ENCODE data around the gene PKP4.

Gene PKP4

GRCh38 chr2:158498749-158499136, 42.0 kb downstream of the PKP4 start:
- no peak for DNase-seq (ENCODE audit: low read depth in 2 of 2)

DNA sequence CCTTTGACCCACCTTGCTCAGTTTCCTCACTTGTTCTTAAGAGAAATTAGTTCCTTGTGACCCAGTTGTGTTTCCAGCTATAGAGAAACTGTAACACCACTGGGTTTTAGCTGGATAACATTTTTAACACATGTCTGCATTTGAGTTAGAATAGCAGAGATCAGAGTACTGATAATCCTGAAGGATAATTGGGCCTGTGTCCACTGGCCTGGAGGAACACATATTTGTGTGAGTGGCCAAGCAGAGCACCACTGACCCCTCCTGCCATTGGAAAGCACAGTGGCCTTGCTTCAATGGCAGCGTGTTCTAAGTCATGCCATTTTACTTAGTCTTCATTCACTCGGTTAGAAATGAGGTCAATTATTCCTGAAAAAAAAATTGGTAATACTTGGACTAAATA, 42.6 kb downstream of the PKP4 start:
- DNase-seq (ENCODE audit: low read depth in 2 of 2): no peak

- DNase-seq (ENCODE audit: low read depth in 2 of 2): no peak
These were observed 43.6 kb downstream of the PKP4 start for GRCh38 chr2:158500333-158500732.

DNA sequence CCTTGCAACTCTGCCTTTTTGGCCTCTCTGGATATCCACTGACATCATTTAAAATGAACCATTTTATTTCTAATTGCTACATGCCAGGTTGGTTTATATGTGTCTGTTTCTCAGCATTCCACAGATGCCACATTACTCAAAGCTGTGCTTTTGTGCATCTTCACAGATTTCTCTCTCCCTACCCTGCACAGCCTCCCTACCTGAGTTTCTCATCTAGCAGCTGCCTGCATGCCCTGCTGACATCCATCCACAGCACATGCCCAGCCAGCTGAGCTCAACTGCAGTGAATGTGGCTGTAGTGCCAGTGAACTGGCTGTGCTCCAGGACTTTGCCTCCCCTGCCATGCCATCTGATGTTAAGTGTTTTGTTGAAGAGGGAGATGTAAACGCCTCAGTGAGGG, 44.5 kb downstream of the PKP4 start:
- DNase-seq (ENCODE audit: low read depth in 2 of 2): no peak

- DNase-seq (ENCODE audit: low read depth in 2 of 2): no peak
These were observed 46.2 kb downstream of the PKP4 start for GRCh38 chr2:158502974-158503373.

GRCh38 chr2:158504088-158504487, 47.3 kb downstream of the PKP4 start:
- no peak for DNase-seq (ENCODE audit: low read depth in 2 of 2)

DNA sequence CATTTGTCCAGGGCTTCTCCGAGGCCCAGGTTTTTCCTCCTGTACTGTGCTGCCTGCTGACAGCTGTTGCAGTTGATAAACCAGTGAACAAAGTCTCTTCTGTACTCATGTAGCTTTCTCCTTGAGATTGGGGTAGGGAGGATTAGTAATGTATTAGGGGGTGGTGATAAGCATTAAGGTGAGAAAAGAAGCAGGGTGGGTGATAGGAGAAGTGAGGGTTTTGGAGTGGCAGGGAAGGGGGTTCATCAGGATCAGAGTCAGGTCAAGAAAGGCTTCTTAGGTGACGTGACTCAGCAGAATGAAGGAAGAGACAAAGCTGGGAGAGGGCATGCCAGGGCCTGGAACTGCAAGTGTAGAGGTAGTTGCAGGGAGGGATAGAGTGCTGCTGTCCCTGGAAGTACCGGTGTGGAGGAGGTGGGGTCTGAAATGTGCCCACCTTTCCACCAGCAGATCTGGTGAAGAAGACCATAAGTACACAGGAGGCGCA, 48.7 kb downstream of the PKP4 start:
- DNase-seq (ENCODE audit: low read depth in 2 of 2): no peak

GRCh38 chr2:158507141-158507540, 50.4 kb downstream of the PKP4 start:
- no peak for DNase-seq (ENCODE audit: low read depth in 2 of 2)

DNA sequence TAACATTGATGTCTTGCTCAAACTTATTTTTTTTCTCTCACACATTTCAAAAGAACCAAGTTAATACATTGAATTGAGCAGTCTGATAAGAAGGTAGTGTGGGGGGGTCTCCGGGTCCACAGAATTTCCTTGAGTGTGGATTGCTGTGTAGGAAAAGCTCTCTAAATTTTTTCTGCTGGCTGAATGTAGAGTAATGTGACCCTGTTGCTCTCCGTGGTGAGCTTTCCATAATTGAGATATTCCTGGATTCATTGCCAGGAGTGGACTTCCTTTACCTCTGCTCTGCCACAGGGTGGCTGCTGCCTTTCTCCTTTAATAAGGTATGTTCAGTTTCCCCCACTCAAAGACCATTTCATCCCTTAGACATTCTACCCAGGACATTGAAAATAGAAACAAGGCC, 50.9 kb downstream of the PKP4 start:
- DNase-seq (ENCODE audit: low read depth in 2 of 2): no peak

- no peak for DNase-seq (ENCODE audit: low read depth in 2 of 2)
These were observed 53.4 kb downstream of the PKP4 start for GRCh38 chr2:158509928-158510797.

GRCh38 chr2:158510887-158511286, 54.1 kb downstream of the PKP4 start:
- no peak for DNase-seq (ENCODE audit: low read depth in 2 of 2)

- no peak for DNase-seq (ENCODE audit: low read depth in 2 of 2)
These were observed 55.0 kb downstream of the PKP4 start for GRCh38 chr2:158511706-158512105.

GRCh38 chr2:158512323-158512722, 55.6 kb downstream of the PKP4 start:
- no peak for DNase-seq (ENCODE audit: low read depth in 2 of 2)

DNA sequence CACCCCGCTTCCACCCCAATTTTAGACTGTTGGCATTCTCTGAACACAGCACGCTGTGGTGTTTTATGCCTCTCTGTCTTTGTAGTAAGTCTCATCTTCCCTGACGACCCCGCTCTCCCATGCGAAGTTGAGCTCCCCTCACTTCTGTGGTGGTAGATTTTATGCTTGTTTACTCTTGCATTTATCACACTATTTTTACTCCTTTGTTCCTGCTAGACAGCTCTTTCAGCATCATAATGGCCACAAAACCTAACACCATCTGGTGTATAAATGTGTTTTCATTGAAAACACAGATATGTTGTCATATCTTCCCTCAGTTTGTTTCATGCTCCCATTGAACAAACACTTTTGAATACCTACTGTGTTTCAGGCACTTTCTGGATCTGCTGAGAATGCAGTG, 57.1 kb downstream of the PKP4 start:
- DNase-seq (ENCODE audit: low read depth in 2 of 2): no peak

GRCh38 chr2:158518084-158518483, 61.3 kb downstream of the PKP4 start:
- DNase-seq (ENCODE audit: low read depth in 2 of 2): no peak

DNA sequence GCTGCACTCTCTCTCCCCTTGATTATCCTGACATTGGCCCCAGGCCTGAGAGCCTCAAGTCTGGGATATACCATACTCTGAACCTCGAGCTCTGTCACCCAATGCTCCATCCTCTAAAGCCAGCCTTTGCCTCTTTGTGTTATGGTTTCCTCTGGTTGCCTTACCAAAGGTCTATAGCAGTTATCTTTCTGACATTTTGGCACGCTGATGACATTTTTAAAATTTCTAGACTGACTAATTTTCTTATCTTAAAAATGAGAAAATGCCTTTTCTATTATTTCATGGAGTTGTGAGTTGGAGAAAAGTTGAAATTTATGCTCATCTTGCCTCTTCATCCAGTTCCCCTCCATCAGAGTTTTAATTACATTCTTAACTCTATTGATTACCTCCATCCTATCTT, 62.7 kb downstream of the PKP4 start:
- no peak for DNase-seq (ENCODE audit: low read depth in 2 of 2)

GRCh38 chr2:158529379-158530259, 72.9 kb downstream of the PKP4 start:
- DNase-seq (ENCODE audit: low read depth in 2 of 2): no peak

GRCh38 chr2:158530829-158531228, 74.1 kb downstream of the PKP4 start:
- DNase-seq (ENCODE audit: low read depth in 2 of 2): no peak

- DNase-seq (ENCODE audit: low read depth in 2 of 2): no peak
These were observed 76.3 kb downstream of the PKP4 start for GRCh38 chr2:158533009-158533408.

GRCh38 chr2:158539176-158540005, 82.6 kb downstream of the PKP4 start:
- DNase-seq (ENCODE audit: low read depth in 2 of 2): no peak

GRCh38 chr2:158542577-158542976, 85.8 kb downstream of the PKP4 start:
- no peak for DNase-seq (ENCODE audit: low read depth in 2 of 2)

DNA sequence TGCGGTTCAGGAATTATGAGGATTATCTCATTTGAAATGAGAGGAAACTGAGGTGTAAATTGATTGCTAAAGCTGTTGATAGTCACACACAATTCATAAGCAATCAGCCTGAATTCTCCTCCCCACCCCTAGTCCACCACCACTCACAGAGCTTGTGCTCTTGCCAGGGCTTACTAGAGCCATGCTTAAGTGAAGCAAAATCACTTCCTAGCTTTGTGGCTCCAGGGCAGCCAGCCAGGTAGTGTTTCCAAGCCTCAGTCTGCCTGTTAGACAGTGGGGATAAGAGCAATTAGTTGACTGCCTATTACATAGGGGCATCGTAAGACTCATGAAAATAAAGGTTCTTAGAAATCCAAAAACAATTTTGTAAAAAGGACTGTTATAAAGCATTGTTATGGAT, 87.2 kb downstream of the PKP4 start:
- DNase-seq (ENCODE audit: low read depth in 2 of 2): no peak
